ENCODE results near the gene HOXA10.

- TF ChIP-seq CTCF (IDR thresholded peaks at IDR 0.05) (no peak), POLR2A (IDR thresholded peaks at IDR 0.05) (no peak)
These were observed 11.1 kb upstream of the HOXA10 start, which contains the start of gene HOXA11 for GRCh38 chr7:27185013-27185853.
